GM21515 (cell line): ENCODE measurements around the gene NRBP1.
"Not testable (repeated sequence)": the region's sequence is repeated elsewhere in the genome, so short reads cannot be mapped to it uniquely, and the experiment has no call there.

Experiments
- ATAC-seq: cut with Tn5 transposase; IDR thresholded peaks from one replicate; pipeline ENCODE4 v1.9.1; 2021; ENCODE audit not compliant: unreplicated experiment

The NRBP1 gene

GRCh38 chr2:27421660-27422250 lies 6.7 kb upstream of the NRBP1 start:
- no peak for ATAC-seq

GRCh38 chr2:27422958-27423357 lies 5.5 kb upstream of the NRBP1 start:
- ATAC-seq, result no peak

GRCh38 chr2:27425039-27425438 lies 3.4 kb upstream of the NRBP1 start:
- not testable (repeated sequence) for ATAC-seq

- ATAC-seq, result no peak
These were observed 593 bp upstream of the NRBP1 start for GRCh38 chr2:27427863-27428212.

GRCh38 chr2:27428978-27429541 lies 629 bp downstream of the NRBP1 start:
- peak; percentile 60 for ATAC-seq

GRCh38 chr2:27431395-27431794 lies 3.0 kb downstream of the NRBP1 start:
- ATAC-seq, result no peak

GRCh38 chr2:27435628-27436027 lies 7.2 kb downstream of the NRBP1 start:
- ATAC-seq, result no peak

- no peak for ATAC-seq
These were observed 12.9 kb downstream of the NRBP1 start for GRCh38 chr2:27441226-27441926.

- no peak for ATAC-seq
These were observed 13.8 kb downstream of the NRBP1 start, which contains the start of gene KRTCAP3 for GRCh38 chr2:27441958-27442919. Gene KRTCAP3 (plus strand): TSS chr2:27442381. CDS start chr2:27442413, 32 bp downstream.

- no peak for ATAC-seq
These were observed 14.5 kb downstream of the NRBP1 start for GRCh38 chr2:27442920-27443282.

GRCh38 chr2:27445155-27445554 lies 16.7 kb downstream of the NRBP1 start:
- ATAC-seq, result no peak

GRCh38 chr2:27445615-27446014 lies 17.2 kb downstream of the NRBP1 start:
- ATAC-seq, result no peak

- no peak for ATAC-seq
These were observed 17.6 kb downstream of the NRBP1 start for GRCh38 chr2:27446057-27446456.

- ATAC-seq, result no peak
These were observed 19.9 kb downstream of the NRBP1 start for GRCh38 chr2:27448381-27448780.

- ATAC-seq, result no peak
These were observed 22.7 kb downstream of the NRBP1 start for GRCh38 chr2:27451095-27451494.

GRCh38 chr2:27453968-27454367 lies 25.5 kb downstream of the NRBP1 start:
- no peak for ATAC-seq

- no peak for ATAC-seq
These were observed 32.7 kb downstream of the NRBP1 start for GRCh38 chr2:27461118-27461517.

GRCh38 chr2:27464443-27464842 lies 36.0 kb downstream of the NRBP1 start:
- ATAC-seq, result no peak

- no peak for ATAC-seq
These were observed 43.5 kb downstream of the NRBP1 start for GRCh38 chr2:27471961-27472360.

- ATAC-seq, result no peak
These were observed 57.1 kb downstream of the NRBP1 start for GRCh38 chr2:27485496-27485895.

- no peak for ATAC-seq
These were observed 60.7 kb downstream of the NRBP1 start for GRCh38 chr2:27489118-27489497.
